ENCODE measurements around the gene EEF1E1. TPM values are rescaled to one million over a fixed set of nuclear protein-coding genes. Genes with fewer than 3 reads are reported as not detected.

Gene EEF1E1
- total and polyA plus RNA-seq, 2 experiments from 2014 or later, result 11.5 to 87.8 TPM

DNA sequence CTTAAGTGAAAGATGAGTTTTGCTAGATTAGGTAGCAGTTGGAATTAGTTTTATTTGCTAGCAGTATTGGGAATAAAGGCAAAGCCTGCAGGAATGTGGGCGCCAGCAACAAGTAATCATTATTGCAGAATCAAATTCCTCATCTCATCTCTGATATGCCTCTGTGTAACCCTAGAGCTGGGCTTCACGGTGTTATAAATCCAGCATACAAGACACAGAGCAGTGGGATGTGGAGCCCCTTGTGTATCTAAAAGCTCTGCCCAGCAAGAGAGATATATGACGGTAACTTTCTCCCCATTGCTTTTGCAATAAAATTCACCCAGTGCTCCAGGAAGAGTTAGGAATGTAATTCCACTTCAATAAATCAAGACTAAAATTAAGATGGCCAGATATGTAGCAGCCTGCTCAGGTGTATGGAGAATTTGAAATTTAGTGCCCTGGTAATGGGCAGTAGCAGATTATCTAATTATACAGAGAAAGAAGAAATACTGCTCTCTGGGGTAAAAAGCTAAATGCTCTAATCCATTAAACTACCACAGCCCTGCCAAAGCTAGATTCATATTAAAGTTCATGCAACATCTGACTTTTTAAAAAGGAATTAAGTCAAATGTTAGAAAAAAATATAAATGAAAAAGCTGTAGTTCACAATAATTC is 32.6 kb downstream of the EEF1E1 start:
- no peak for DNase-seq (ENCODE audit: low read depth in 1 of 2, low spot score in 1 of 2)
- H3K27ac ChIP-seq, result no peak overlapping the region

DNA sequence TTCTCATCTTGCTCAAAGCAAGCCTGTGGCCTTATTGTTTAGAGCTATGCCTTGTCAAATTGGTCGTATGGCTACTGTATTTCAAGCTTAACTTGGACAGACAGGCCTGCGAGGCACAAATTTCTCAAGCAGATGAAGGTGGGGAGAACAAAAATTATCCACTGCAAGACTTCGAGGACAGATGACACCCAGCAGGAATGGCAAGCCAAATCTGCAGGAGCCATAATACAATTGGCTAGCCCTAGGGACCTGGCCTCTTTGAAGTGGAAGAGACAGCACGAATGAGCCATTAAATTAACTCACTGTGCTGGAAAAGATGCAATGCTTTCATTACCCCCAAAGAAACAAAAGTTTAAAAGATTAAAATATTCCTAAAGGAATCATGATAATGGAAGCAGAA is 33.2 kb downstream of the EEF1E1 start:
- Histone ChIP-seq H3K36me3 (no peaks in the 10 kb centered on the region), H3K9me3 (ENCODE audit: low read depth) (no peaks in the 10 kb centered on the region), H3K27ac (no peak overlapping the region), H3K4me1 (ENCODE audit: low read depth) (no peaks in the 10 kb centered on the region), H3K4me3 (no peak overlapping the region), H3K27me3 (no peaks in the 10 kb centered on the region)
- no peak for DNase-seq (ENCODE audit: low read depth in 1 of 2, low spot score in 1 of 2)
- TF ChIP-seq, protein P1, sequence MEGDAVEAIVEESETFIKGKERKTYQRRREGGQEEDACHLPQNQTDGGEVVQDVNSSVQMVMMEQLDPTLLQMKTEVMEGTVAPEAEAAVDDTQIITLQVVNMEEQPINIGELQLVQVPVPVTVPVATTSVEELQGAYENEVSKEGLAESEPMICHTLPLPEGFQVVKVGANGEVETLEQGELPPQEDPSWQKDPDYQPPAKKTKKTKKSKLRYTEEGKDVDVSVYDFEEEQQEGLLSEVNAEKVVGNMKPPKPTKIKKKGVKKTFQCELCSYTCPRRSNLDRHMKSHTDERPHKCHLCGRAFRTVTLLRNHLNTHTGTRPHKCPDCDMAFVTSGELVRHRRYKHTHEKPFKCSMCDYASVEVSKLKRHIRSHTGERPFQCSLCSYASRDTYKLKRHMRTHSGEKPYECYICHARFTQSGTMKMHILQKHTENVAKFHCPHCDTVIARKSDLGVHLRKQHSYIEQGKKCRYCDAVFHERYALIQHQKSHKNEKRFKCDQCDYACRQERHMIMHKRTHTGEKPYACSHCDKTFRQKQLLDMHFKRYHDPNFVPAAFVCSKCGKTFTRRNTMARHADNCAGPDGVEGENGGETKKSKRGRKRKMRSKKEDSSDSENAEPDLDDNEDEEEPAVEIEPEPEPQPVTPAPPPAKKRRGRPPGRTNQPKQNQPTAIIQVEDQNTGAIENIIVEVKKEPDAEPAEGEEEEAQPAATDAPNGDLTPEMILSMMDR (IDR thresholded peaks at IDR 0.05; ENCODE audit: low read depth, low read length), result no peak

More for the DNA sequence above, 32.6 kb downstream of the EEF1E1 start:
- H3K4me1 ChIP-seq (ENCODE audit: low read depth), result no peaks in the 10 kb centered on the region
- TF ChIP-seq, protein P1 (IDR thresholded peaks at IDR 0.05; ENCODE audit: low read depth, low read length), result no peak
- no peaks in the 10 kb centered on the region for H3K27me3 ChIP-seq
- H3K9me3 ChIP-seq (ENCODE audit: low read depth), result no peaks in the 10 kb centered on the region
- no peak overlapping the region for H3K4me3 ChIP-seq
- no peaks in the 10 kb centered on the region for H3K36me3 ChIP-seq

DNA sequence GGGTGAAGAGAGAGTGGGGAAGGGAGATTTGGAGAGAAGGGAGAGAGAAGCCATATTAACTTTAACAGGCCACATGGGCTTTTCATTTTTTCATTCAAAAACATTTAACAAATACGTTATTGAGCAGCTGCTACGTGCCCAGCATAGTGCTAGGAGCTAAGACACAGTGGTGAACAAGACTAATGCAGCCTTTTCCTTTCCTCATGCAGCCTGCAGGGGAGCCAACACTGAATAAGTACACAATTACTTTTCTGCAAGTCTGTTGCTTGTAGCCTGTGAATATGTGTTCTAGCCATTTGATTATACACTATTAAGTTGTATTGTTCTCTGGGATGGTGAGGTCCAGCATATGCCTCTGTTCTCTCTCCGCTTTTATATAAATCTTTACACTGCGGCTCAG is 36.2 kb downstream of the EEF1E1 start:
- H3K27ac ChIP-seq, result no peak overlapping the region
- TF ChIP-seq, protein P1 (IDR thresholded peaks at IDR 0.05; ENCODE audit: low read depth, low read length), result no peak
- no peak overlapping the region for H3K4me3 ChIP-seq
- peaks cover 6% of the 10 kb centered on the region for H3K36me3 ChIP-seq
- DNase-seq (ENCODE audit: low read depth in 1 of 2, low spot score in 1 of 2), result no peak
- no peaks in the 10 kb centered on the region for H3K4me1 ChIP-seq (ENCODE audit: low read depth)
- H3K27me3 ChIP-seq, result no peaks in the 10 kb centered on the region
- H3K9me3 ChIP-seq (ENCODE audit: low read depth), result no peaks in the 10 kb centered on the region

DNA sequence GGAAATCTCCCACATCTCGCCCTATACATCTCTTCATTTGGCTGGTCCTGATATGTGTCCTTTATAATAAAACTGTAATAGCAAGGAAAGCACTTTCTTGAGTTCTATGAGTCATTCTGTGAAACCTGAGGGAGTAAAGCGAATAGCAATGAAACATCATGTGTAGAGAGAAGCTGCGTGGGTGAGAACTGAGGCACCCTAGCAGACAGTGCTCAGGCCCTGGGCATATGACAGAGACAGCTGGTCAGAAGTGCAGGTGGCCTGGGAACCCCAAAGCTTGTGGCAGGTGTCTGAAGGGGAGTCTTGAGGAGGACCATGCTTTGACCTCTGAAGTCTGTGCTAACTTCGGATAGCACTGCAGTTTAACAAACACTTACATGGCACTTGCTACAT is 36.8 kb downstream of the EEF1E1 start:
- H3K27me3 ChIP-seq, result no peaks in the 10 kb centered on the region
- DNase-seq (ENCODE audit: low read depth in 1 of 2, low spot score in 1 of 2), result no peak
- TF ChIP-seq, protein P1 (IDR thresholded peaks at IDR 0.05; ENCODE audit: low read depth, low read length), result no peak
- no peaks in the 10 kb centered on the region for H3K4me1 ChIP-seq (ENCODE audit: low read depth)
- H3K27ac ChIP-seq, result no peak overlapping the region
- peaks cover 6% of the 10 kb centered on the region for H3K36me3 ChIP-seq
- no peak overlapping the region for H3K4me3 ChIP-seq
- no peaks in the 10 kb centered on the region for H3K9me3 ChIP-seq (ENCODE audit: low read depth)

DNA sequence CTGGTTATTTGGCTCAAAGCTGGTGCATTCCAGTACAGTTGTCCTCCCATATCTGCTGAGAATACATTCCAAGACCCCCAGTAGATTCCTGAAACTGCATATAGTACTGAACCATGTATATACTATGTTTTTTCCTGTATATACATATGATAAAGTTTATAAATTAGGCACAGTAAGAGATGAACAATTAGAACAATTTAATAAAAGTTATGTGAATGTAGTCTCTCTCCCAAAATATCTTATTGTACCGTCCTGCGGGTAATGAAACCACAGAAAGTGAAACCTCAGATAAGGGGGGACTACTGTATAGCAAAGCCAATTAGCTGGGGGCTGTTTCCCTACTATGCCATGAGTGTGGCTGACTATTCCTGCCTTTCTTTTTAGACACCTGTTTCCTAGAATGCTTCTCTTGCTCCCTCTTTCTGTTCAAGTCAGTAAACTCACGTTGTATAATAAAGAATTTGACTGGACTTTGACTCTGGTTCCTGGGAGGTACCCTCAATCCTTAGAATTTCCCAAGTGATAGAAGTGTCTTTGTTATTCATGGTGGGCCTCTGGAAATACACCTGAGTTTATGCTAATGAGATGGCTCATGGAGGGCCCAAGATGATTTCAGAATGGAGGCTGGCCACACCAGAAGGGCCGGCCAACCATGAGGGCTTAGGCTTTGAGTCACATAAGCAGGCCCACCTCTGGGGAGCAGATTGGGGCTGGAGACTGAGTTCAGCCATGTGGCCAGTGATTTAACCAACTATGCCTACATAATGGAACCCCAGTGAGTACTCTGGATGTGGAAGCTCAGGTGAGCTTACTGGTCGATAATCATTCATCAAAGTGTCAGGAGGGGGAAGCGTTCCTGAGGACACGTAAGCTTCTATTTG is 37.5 kb downstream of the EEF1E1 start:
- H3K4me1 ChIP-seq (ENCODE audit: low read depth), result no peaks in the 10 kb centered on the region
- no peak overlapping the region for H3K4me3 ChIP-seq
- no peaks in the 10 kb centered on the region for H3K27me3 ChIP-seq
- no peaks in the 10 kb centered on the region for H3K9me3 ChIP-seq (ENCODE audit: low read depth)
- peak overlapping the region; percentile 76 for H3K27ac ChIP-seq
- DNase-seq (ENCODE audit: low read depth in 1 of 2, low spot score in 1 of 2), result no peak
- TF ChIP-seq, protein P1 (IDR thresholded peaks at IDR 0.05; ENCODE audit: low read depth, low read length), result no peak
- peaks cover 6% of the 10 kb centered on the region for H3K36me3 ChIP-seq

Data from cardiac muscle cell (in vitro differentiated cells and primary cell).